Measurements from ENCODE around the gene GLIPR1L1.
A peak's percentile ranks its signal among the peaks of the same experiment; 100 is the strongest.

Gene GLIPR1L1, protein sequence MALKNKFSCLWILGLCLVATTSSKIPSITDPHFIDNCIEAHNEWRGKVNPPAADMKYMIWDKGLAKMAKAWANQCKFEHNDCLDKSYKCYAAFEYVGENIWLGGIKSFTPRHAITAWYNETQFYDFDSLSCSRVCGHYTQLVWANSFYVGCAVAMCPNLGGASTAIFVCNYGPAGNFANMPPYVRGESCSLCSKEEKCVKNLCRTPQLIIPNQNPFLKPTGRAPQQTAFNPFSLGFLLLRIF

DNA sequence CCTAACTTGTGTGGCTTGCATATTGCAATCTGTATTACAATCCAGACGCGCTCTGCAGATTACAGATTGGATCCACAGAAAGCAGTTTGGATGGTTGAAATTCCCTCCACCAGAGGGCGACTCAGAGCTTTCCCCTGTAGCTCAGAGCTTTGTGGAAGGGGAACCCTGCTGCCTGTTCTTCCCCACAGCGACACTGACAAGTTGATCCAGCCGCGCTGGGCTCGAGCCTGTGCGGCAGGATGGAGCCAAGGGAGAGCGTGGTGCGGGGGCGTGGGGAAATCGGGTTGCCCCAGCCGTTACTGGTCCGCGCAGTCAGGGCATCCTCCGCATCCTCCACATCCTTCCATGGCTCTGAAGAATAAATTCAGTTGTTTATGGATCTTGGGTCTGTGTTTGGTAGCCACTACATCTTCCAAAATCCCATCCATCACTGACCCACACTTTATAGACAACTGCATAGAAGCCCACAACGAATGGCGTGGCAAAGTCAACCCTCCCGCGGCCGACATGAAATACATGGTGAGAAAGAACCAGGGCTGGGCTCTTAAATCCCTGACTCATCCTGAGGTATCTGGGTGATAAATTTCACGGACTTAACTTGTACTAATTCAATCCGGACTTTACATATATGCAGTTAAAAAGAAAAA lies at the start of gene GLIPR1L1:
GLIPR1L1 (plus strand) TSS at position 287 of the 647 bp plus-strand sequence; CDS start at position 346, 59 bp downstream.
- no peaks in the 10 kb centered on the region for H3K9me3 ChIP-seq (ENCODE audit: control insufficient read depth, insufficient read depth, low read length)
- H3K27ac ChIP-seq (ENCODE audit: low read depth, low read length) = peak within 1 kb of the TSS; percentile 5
- H3K9ac ChIP-seq (ENCODE audit: low read depth, low read length) = peak within 1 kb of the TSS; percentile 24; the same call in 1 of the 2 replicates
- H3K4me1 ChIP-seq (ENCODE audit: control insufficient read depth, insufficient read depth, low read length) = peaks cover 7% of the 10 kb centered on the region; the same call in 1 of the 2 replicates
- H3K36me3 ChIP-seq (ENCODE audit: control insufficient read depth, insufficient read depth, low read length) = no peaks in the 10 kb centered on the region
- no peaks in the 10 kb centered on the region for H3K27me3 ChIP-seq (ENCODE audit: control insufficient read depth, insufficient read depth, low read length)
- peak within 1 kb of the TSS; percentile 70 for H3K4me3 ChIP-seq (ENCODE audit: low read depth, low read length)

DNA sequence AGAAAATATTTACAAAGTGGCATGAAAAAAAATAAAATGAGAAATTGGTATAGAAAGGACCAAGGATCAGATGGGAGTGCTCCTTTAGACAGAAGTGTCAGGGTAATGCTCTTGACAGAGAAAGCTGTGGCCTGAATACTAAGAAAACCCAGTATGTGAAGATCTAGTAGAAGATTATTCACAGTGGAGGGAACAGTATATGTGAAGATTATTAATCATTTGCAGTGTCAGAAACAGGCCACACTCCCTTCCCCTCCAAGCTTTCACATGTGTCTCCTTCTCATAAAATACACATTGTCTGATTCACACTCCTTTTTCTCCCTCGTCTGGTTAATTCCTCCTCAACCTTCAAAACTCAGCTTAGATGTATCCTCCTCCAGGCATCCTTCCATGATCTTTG lies 45.6 kb upstream of the GLIPR1L1 start:
- H3K4me1 ChIP-seq (ENCODE audit: control insufficient read depth, insufficient read depth, low read length) = no peaks in the 10 kb centered on the region; the same call in 1 of the 2 replicates
- H3K9ac ChIP-seq (ENCODE audit: low read depth, low read length) = no peak overlapping the region
- H3K36me3 ChIP-seq (ENCODE audit: control insufficient read depth, insufficient read depth, low read length) = no peaks in the 10 kb centered on the region
- no peaks in the 10 kb centered on the region for H3K9me3 ChIP-seq (ENCODE audit: control insufficient read depth, insufficient read depth, low read length)
- H3K27ac ChIP-seq (ENCODE audit: low read depth, low read length) = no peak overlapping the region
- H3K27me3 ChIP-seq (ENCODE audit: control insufficient read depth, insufficient read depth, low read length) = no peaks in the 10 kb centered on the region
- no peak overlapping the region for H3K4me3 ChIP-seq (ENCODE audit: low read depth, low read length)

DNA sequence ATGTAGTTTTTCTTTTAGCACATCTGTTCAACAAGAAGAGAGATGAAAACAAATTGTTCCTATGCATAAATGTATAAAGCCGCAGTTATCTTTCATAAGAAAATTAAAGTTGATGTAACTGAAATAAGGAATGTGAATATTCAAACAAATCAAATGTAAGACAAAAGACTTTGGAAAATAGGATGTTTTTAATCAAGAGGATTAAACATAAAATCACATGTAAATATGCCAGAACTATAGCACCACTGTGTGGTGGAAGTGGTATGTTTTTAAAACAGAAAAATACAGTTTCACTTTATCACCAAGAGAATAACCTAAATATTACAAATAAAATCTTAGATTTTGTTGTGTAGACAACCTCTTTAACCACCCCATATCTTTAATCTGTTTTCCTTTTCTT lies 44.7 kb upstream of the GLIPR1L1 start:
- Histone ChIP-seq H3K27ac (ENCODE audit: low read depth, low read length) (no peak overlapping the region), H3K4me1 (ENCODE audit: control insufficient read depth, insufficient read depth, low read length) (peaks cover 6% of the 10 kb centered on the region), H3K9ac (ENCODE audit: low read depth, low read length) (no peak overlapping the region), H3K4me3 (ENCODE audit: low read depth, low read length) (no peak overlapping the region), H3K27me3 (ENCODE audit: control insufficient read depth, insufficient read depth, low read length) (no peaks in the 10 kb centered on the region), H3K36me3 (ENCODE audit: control insufficient read depth, insufficient read depth, low read length) (no peaks in the 10 kb centered on the region), H3K9me3 (ENCODE audit: control insufficient read depth, insufficient read depth, low read length) (no peaks in the 10 kb centered on the region)

DNA sequence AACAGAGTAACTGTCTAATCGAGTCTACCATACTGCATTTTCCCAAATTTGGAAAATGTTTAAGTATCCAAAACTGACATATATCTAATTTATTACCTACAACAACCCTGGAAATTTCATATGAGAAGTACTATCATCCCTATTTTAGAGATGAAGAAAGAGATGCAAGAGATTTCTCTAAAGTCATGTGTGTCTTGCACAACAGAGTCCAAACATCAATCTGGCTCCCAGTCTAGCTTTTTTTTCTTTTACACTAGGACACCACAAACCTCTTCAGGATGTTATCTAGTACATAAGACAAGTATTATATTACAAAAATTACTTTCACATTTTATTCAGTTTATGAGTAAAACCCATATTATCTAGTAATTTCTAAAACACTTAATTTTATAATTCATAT lies 43.5 kb upstream of the GLIPR1L1 start:
- Histone ChIP-seq H3K4me3 (ENCODE audit: low read depth, low read length) (no peak overlapping the region), H3K4me1 (ENCODE audit: control insufficient read depth, insufficient read depth, low read length) (peaks cover 14% of the 10 kb centered on the region), H3K36me3 (ENCODE audit: control insufficient read depth, insufficient read depth, low read length) (no peaks in the 10 kb centered on the region), H3K27me3 (ENCODE audit: control insufficient read depth, insufficient read depth, low read length) (no peaks in the 10 kb centered on the region), H3K9ac (ENCODE audit: low read depth, low read length) (no peak overlapping the region), H3K27ac (ENCODE audit: low read depth, low read length) (no peak overlapping the region), H3K9me3 (ENCODE audit: control insufficient read depth, insufficient read depth, low read length) (no peaks in the 10 kb centered on the region)

DNA sequence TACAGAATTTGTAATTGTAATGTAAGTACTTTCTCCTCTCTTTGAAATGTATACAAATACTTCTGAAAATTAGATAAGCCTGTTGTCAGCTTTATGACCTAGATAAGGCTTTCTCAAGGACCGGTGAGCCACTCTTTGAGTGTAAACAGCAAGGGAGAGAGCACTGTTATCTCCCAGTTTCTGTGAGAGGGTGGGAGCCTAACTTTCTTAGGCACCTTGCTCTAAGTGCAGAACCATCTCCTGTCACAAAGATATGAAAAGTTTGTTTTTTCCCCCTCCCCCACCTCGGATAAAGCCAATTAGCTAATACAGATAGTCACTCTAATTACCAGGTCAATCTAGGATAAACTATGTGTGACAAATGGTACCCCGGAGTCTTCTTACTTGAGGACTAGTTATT lies 40.1 kb upstream of the GLIPR1L1 start:
- H3K4me1 ChIP-seq (ENCODE audit: control insufficient read depth, insufficient read depth, low read length) = peaks cover 14% of the 10 kb centered on the region
- H3K27ac ChIP-seq (ENCODE audit: low read depth, low read length) = no peak overlapping the region

DNA sequence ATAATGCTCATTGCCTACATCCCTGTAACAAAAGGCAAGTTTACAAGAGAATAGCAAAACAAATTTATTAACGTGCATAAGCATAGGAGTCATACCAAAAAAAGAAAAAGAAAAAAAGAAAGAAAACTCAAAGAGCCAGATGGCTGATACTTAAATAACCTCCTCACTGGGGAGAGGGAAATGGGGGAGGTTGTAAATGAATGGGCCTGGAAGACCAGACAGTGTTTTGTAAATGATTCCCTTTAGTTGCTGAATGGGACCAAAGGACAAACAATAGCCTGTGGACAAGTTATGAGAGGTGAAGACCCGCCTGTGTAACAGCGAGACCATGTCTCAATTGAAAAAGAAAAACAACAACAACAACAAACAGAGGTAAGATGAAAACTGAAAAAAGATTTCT lies 39.7 kb upstream of the GLIPR1L1 start:
- Histone ChIP-seq H3K36me3 (ENCODE audit: control insufficient read depth, insufficient read depth, low read length) (no peaks in the 10 kb centered on the region), H3K4me3 (ENCODE audit: low read depth, low read length) (no peak overlapping the region), H3K27ac (ENCODE audit: low read depth, low read length) (no peak overlapping the region), H3K27me3 (ENCODE audit: control insufficient read depth, insufficient read depth, low read length) (no peaks in the 10 kb centered on the region), H3K9me3 (ENCODE audit: control insufficient read depth, insufficient read depth, low read length) (no peaks in the 10 kb centered on the region), H3K4me1 (ENCODE audit: control insufficient read depth, insufficient read depth, low read length) (peaks cover 14% of the 10 kb centered on the region), H3K9ac (ENCODE audit: low read depth, low read length) (no peak overlapping the region)

More for the DNA sequence above, 40.1 kb upstream of the GLIPR1L1 start:
- Histone ChIP-seq H3K4me3 (ENCODE audit: low read depth, low read length) (no peak overlapping the region), H3K27me3 (ENCODE audit: control insufficient read depth, insufficient read depth, low read length) (no peaks in the 10 kb centered on the region), H3K36me3 (ENCODE audit: control insufficient read depth, insufficient read depth, low read length) (no peaks in the 10 kb centered on the region), H3K9me3 (ENCODE audit: control insufficient read depth, insufficient read depth, low read length) (no peaks in the 10 kb centered on the region), H3K9ac (ENCODE audit: low read depth, low read length) (no peak overlapping the region)

DNA sequence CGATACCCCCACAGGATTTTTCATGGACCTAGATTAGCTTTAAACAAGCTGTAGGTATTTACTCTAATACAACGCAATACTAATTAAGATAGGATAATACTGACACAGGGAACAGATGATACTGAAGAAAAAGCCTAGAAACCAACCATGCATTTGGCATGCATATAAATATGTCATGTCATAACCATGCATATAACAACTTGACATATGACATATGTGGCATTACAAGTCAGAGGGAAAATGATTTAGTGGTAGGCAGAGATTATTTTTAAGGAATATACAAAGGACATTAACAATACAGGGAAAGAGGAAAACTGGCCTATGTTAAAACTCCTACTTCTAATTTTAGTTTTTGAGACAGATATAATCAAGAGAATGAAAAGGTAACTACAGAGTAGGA lies 32.2 kb upstream of the GLIPR1L1 start:
- H3K27ac ChIP-seq (ENCODE audit: low read depth, low read length) = no peak overlapping the region
- H3K9me3 ChIP-seq (ENCODE audit: control insufficient read depth, insufficient read depth, low read length) = no peaks in the 10 kb centered on the region

DNA sequence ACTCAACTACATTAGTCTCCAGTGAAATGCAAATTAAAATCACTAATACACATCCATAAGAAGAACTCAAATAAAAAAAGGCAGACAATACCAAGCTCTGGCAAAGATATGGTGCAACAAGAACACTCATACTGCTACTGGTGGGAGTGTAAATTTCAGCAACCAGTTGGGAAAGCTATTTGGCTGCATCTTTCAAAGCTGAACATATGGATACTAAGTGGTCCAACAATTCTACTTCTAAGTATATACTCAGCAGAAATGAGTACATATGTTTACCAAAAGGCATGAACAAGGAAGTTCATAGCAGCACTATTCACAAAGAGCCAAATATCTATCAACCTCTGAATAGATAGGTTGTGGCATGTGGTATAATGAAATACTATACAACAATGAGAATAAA lies 31.7 kb upstream of the GLIPR1L1 start:
- H3K4me1 ChIP-seq (ENCODE audit: control insufficient read depth, insufficient read depth, low read length) = no peaks in the 10 kb centered on the region
- no peak overlapping the region for H3K4me3 ChIP-seq (ENCODE audit: low read depth, low read length)
- H3K27me3 ChIP-seq (ENCODE audit: control insufficient read depth, insufficient read depth, low read length) = no peaks in the 10 kb centered on the region
- no peaks in the 10 kb centered on the region for H3K9me3 ChIP-seq (ENCODE audit: control insufficient read depth, insufficient read depth, low read length)
- H3K27ac ChIP-seq (ENCODE audit: low read depth, low read length) = no peak overlapping the region
- no peak overlapping the region for H3K9ac ChIP-seq (ENCODE audit: low read depth, low read length)
- no peaks in the 10 kb centered on the region for H3K36me3 ChIP-seq (ENCODE audit: control insufficient read depth, insufficient read depth, low read length)

More for the DNA sequence above, 32.2 kb upstream of the GLIPR1L1 start:
- no peak overlapping the region for H3K4me3 ChIP-seq (ENCODE audit: low read depth, low read length)
- no peaks in the 10 kb centered on the region for H3K36me3 ChIP-seq (ENCODE audit: control insufficient read depth, insufficient read depth, low read length)
- no peak overlapping the region for H3K9ac ChIP-seq (ENCODE audit: low read depth, low read length)
- H3K27me3 ChIP-seq (ENCODE audit: control insufficient read depth, insufficient read depth, low read length) = no peaks in the 10 kb centered on the region
- no peaks in the 10 kb centered on the region for H3K4me1 ChIP-seq (ENCODE audit: control insufficient read depth, insufficient read depth, low read length)

DNA sequence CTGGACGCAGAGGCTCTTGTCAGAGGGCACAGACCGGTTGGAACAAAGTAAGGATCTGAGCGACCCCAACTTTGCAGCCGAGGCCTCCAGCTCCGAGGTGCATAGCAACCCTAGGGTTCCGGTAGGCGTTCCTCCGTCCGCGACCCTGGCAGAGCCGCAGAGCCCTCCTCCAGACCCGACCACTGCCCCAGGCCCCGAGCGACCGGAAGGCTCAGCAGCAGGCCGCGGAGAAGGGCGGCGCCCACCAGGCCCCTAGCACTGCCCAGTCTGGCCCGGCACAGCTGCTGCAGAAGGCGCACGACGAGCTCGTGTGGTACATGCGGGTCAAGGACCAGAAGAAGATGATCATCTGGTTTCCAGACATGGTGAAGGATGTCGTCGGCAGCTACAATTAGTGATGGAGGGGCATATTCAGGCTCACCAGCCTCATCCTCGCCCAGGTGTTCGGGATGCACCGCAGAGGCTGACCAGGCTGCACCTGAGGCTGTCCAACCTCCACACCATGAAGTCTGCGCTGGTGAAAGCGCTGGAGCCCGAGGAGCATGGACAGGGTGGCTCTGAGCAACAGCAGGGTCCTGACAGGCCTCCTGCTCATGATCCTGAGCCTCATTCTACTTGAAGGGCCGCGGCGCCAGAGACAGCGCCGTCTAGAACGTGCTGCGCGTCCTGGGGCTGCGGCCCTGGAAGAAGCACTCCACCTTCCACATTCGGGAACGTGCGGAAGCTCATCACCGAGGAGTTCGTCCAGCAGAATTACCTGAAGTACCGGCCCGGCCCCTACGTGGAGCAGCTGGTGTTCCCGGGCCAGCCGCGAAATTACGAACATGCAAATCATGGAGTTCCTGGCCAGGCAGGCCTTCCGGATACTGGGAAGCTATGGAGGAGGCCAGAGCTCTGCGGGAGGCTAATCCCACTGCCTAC lies 28.8 kb upstream of the GLIPR1L1 start:
- no peaks in the 10 kb centered on the region for H3K4me1 ChIP-seq (ENCODE audit: control insufficient read depth, insufficient read depth, low read length)
- no peaks in the 10 kb centered on the region for H3K36me3 ChIP-seq (ENCODE audit: control insufficient read depth, insufficient read depth, low read length)
- no peak overlapping the region for H3K9ac ChIP-seq (ENCODE audit: low read depth, low read length)
- no peaks in the 10 kb centered on the region for H3K9me3 ChIP-seq (ENCODE audit: control insufficient read depth, insufficient read depth, low read length)
- no peak overlapping the region for H3K4me3 ChIP-seq (ENCODE audit: low read depth, low read length)
- no peak overlapping the region for H3K27ac ChIP-seq (ENCODE audit: low read depth, low read length)
- no peaks in the 10 kb centered on the region for H3K27me3 ChIP-seq (ENCODE audit: control insufficient read depth, insufficient read depth, low read length)

DNA sequence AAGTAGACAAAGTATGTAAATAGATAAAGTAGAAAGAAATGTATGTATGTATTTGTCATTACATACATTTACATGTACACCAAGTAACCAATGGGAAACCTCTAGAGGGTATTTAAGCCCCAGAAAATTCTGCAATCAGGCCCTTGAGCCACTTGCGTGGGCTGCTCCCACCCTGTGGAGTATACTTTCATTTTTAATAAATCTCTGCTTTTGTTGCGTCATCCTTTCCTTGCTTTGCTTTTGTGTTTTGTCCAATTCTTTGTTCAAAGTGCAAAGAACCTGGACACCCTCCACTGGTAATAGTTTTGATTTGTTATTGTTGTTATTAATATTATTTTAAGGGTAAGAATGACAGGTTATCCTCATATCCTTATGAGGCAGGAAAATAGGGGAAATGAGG lies 26.2 kb upstream of the GLIPR1L1 start:
- Histone ChIP-seq H3K36me3 (ENCODE audit: control insufficient read depth, insufficient read depth, low read length) (no peaks in the 10 kb centered on the region), H3K9ac (ENCODE audit: low read depth, low read length) (no peak overlapping the region), H3K27ac (ENCODE audit: low read depth, low read length) (no peak overlapping the region), H3K27me3 (ENCODE audit: control insufficient read depth, insufficient read depth, low read length) (no peaks in the 10 kb centered on the region), H3K9me3 (ENCODE audit: control insufficient read depth, insufficient read depth, low read length) (no peaks in the 10 kb centered on the region), H3K4me3 (ENCODE audit: low read depth, low read length) (no peak overlapping the region), H3K4me1 (ENCODE audit: control insufficient read depth, insufficient read depth, low read length) (no peaks in the 10 kb centered on the region)

DNA sequence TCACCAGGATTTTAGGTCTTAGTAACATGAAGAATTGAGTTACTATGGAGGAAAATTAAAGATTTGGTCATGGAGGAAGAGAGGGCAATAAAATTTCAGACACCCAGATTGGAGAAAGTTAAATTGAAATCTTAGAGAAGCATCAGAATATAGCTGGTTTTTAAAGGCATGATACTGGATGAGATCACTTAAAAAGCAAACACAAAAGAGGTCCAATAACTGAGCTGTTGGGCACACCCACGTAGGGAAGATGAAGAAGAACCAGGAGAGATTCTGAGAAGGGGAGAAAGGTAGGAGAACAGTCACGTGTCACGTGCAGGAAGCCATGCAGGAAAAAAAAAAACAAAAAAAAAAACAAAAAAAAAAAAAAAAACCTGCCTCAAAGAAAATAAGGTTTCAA lies 23.1 kb upstream of the GLIPR1L1 start:
- H3K9ac ChIP-seq (ENCODE audit: low read depth, low read length) = no peak overlapping the region
- no peaks in the 10 kb centered on the region for H3K27me3 ChIP-seq (ENCODE audit: control insufficient read depth, insufficient read depth, low read length)

More for the DNA sequence above, 23.1 kb upstream of the GLIPR1L1 start:
- H3K4me1 ChIP-seq (ENCODE audit: control insufficient read depth, insufficient read depth, low read length) = no peaks in the 10 kb centered on the region
- H3K27ac ChIP-seq (ENCODE audit: low read depth, low read length) = no peak overlapping the region
- H3K4me3 ChIP-seq (ENCODE audit: low read depth, low read length) = no peak overlapping the region
- no peaks in the 10 kb centered on the region for H3K9me3 ChIP-seq (ENCODE audit: control insufficient read depth, insufficient read depth, low read length)
- H3K36me3 ChIP-seq (ENCODE audit: control insufficient read depth, insufficient read depth, low read length) = no peaks in the 10 kb centered on the region

Measured in HUES48 (cell line).